ENCODE measurements around the gene BMP8A.
"Not testable (repeated sequence)": the region's sequence is repeated elsewhere in the genome, so short reads cannot be mapped to it uniquely, and the experiment has no call there.

BMP8A gene

DNA sequence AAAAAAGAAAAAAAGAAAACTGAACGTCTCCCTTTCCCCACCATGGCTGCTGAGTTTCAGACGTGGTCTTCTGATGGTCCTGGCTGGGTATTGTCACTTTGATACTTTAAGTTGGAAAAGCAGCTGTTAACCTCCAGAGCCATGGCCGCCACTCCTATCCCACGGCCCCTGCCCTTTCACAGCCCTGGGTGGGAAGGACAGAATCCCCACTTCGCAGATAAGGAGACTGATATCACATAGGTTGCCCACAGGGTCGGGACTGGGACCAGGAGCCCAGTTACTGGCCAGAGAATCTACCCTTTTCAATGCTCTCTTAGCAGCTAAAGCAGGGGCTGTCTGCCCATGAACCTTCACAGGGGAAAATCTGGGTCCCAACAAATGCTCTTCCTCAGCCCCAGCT is 16.8 kb downstream of the BMP8A start:
- DNase-seq = no peak

- no peak for DNase-seq
These were observed 17.4 kb downstream of the BMP8A start for GRCh38 chr1:39508857-39509305.

- no peak for DNase-seq
These were observed 18.0 kb downstream of the BMP8A start for GRCh38 chr1:39509360-39510009.

- DNase-seq = not testable (repeated sequence)
These were observed 19.2 kb downstream of the BMP8A start for GRCh38 chr1:39510570-39511186.

DNA sequence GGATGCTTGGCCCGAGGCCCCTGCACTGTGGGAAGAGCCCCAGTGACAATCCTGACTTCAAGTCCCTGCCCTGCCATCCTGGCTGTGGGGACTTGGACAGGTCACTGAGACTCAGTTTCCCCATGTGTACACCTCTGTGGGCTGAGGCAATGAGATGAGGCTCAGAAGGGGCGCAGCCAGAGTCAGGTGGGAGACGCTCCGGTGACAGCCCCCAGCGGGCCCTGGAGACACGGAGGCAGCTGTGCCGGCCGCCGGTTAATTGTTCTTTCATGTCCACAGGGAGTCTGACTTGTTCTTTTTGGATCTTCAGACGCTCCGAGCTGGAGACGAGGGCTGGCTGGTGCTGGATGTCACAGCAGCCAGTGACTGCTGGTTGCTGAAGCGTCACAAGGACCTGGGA is 20.0 kb downstream of the BMP8A start:
- not testable (repeated sequence) for DNase-seq

DNA sequence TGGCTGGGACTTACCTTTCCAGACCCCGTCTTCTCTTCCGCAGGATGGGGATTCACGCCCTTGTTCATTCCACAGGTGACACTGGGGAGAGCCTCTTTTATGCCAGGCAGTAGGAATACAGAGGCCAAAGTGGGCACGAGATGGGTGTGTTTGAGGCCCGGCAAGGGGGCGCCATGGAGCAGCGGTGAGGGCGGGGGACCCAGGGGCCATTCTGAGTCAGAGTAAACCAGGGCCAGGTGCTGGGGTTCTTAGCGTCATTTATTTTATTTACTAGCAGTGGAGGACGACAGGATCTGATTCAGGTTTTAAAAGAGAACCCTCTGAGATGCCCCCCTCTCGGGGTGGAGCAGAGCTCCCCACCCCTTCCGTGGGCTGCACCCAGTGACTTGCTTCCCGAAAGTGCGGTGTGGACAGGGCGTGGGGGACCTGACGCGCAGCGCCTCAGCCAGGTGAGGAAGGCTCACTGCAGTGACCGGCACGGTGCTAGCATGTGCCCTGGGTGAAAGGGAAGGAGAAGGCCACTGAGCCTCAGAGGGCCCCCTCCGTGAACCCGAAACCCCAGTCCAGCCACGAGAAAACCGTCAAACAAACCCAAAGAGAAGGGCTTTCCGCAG is 20.9 kb downstream of the BMP8A start:
- not testable (repeated sequence) for DNase-seq

GRCh38 chr1:39514710-39515124 is 23.3 kb downstream of the BMP8A start:
- not testable (repeated sequence) for DNase-seq

DNA sequence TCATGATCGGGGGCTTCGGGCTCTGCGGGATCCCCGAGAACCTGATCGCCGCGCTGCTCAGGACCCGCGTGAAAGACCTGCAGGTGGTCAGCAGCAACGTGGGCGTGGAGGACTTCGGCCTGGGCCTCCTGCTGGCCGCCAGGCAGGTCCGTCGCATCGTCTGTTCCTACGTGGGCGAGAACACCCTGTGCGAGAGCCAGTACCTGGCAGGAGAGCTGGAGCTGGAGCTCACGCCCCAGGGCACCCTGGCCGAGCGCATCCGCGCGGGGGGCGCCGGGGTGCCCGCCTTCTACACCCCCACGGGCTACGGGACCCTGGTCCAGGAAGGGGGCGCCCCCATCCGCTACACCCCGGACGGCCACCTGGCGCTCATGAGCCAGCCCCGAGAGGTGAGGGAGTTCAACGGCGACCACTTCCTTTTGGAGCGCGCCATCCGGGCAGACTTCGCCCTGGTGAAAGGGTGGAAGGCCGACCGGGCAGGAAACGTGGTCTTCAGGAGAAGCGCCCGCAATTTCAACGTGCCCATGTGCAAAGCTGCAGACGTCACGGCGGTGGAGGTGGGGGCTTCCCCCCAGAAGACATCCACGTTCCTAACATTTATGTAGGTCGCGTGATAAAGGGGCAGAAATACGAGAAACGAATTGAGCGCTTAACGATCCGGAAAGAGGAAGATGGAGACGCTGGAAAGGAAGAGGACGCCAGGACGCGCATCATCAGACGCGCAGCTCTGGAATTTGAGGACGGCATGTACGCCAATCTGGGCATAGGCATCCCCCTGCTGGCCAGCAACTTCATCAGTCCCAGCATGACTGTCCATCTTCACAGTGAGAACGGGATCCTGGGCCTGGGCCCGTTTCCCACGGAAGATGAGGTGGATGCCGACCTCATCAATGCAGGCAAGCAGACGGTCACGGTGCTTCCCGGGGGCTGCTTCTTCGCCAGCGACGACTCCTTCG is 24.0 kb downstream of the BMP8A start:
- peak; percentile 49 for DNase-seq

DNA sequence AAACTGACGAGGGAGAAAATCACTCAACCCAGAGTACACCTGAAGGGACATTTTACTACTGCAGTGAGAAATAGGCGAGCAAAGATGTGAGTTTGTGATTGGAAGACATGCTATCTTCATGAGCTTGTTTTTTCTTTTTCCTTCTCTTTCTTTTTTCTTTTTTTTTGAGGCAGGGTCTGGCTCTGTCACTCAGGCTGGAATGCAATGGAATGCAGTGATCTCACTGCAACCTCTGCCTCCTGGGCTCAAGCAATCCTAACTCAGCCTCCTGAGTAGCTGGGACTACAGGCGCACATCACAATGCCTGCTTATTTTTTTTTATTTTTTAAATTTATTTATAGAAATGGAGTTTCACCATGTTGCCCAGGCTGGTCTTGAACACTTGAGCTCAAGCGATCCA is 25.4 kb downstream of the BMP8A start:
- DNase-seq = not testable (repeated sequence)

DNA sequence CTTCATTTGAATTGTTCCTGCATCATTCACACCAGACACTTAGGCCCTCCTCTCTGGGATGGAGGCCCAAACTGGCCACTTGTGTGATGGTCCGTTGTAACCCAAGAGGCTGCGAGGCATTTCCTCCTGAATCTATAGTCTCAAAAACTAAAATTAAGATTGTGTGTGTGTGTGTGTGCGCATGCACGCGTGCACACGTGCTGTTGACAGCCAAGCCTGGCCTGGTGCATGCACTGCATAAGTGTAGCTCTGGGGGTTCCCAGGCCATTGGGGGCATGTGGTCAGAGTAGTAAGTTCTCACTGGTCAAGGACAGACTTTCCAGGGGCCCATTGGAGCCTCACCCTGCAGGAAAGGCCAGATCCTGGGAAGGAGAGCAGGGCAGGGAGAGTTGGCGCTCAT is 26.5 kb downstream of the BMP8A start:
- DNase-seq = not testable (repeated sequence)

GRCh38 chr1:39519376-39519775 is 27.9 kb downstream of the BMP8A start:
- DNase-seq = not testable (repeated sequence)

DNA sequence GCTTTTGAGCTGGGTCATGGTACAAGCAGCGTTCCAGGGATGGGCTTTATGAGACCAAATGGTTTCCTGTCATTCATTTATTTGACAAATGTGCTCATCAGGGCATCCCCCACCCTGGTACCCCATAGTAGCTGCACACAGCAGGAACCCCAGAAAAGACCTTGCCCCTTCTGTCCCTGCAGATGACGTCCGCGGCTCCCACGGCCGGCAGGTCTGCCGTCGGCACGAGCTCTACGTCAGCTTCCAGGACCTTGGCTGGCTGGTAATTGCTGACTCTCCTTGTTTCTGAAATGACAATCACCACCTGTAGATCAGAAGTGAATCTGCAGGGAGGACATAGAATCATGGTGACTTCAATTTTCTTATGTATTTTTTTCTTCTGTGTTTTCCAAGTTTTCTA is 30.8 kb downstream of the BMP8A start:
- not testable (repeated sequence) for DNase-seq

- DNase-seq = no peak
These were observed 31.5 kb downstream of the BMP8A start for GRCh38 chr1:39522661-39523567.

- no peak for DNase-seq
These were observed 32.7 kb downstream of the BMP8A start for GRCh38 chr1:39524171-39524570.

GRCh38 chr1:39524591-39525365 is 33.3 kb downstream of the BMP8A start:
- no peak for DNase-seq

DNA sequence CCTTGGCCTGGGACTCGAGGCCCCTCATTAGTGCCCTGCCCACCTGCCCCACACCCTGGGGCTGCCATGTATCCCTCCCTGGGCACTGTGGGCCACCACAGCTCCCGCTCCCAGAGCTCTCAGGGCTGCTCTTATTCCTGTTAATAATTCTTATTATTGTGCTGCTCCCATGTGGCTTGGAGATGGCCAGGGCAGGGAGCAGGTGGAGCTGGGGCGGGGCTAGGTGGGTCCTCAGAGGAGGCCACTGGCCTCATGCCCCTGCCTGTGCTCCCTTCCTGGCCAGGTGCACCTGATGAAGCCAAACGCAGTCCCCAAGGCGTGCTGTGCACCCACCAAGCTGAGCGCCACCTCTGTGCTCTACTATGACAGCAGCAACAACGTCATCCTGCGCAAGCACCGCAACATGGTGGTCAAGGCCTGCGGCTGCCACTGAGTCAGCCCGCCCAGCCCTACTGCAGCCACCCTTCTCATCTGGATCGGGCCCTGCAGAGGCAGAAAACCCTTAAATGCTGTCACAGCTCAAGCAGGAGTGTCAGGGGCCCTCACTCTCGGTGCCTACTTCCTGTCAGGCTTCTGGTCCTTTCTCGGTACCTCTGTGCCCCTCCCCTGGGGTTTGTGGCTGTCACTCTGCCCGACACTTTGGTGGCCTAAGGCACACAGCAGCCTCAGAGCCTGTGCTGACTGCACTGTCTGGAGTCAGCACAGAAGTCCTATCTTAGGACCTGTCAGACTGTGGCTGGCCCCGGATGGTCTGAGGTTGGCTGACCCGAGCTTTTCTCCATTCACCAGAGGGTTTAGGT is 34.1 kb downstream of the BMP8A start:
- DNase-seq = no peak

DNA sequence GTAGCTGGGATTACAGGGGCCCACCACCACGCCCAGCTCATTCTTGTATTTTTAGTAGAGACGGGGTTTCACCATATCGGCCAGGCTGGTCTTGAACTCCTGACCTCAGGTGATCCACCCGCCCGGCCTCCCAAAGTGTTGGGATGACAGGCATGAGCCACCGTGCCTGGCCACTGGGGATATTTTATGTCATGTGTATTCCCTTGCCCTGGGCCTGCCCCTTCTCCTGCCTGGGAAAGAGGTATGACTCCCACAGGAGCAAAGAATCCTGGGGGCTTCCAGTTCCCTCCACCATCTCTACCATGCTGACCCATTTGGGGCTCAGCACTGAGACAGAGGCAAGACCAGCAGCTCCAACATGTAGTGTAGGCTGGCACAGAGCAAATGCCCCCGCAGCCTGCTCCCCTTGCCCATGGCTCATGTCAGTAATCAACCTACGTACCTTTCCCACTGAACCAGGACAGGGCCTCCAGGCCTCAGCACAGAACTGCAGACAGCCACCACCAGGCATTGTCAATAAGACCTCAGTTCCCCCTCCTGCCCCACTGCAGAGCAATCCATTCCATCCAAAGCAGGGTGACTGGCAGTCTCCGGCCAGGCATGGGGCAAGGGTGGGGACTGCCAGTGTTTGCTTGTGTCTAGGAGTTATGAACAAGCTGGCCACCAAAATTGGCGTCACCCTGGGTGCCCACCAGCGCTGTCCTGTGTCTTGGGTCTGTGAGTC is 35.2 kb downstream of the BMP8A start:
- DNase-seq = no peak

DNA sequence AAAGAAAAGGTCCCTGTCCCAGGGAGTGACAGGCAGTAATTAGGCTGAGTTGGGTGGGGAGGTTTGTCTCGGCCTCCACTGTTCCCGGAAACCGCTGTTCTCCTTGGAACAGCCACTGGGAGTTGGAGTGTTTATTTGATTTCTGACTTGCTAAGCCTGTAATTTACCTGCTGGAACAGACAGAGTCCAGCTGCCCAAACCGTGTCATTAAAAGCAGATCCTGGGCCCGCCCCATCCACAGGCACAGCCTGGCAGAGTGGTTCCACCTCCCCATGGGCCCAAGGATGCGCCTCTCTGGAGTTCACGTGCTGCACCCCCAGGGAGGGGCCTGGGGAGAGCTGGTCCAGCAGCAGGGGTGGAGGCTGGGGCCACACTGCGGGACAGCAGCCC is 35.7 kb downstream of the BMP8A start:
- not testable (repeated sequence) for DNase-seq

GRCh38 chr1:39528082-39528481 is 36.6 kb downstream of the BMP8A start:
- DNase-seq = no peak

Measured in activated CD8-positive, alpha-beta memory T cell treated with anti-CD3 and anti-CD28 coated beads, Interleukin-2, amount 50 U/mL, for 4 hours (primary cell).